NCI-H1436 (cell line): ENCODE data around the gene NUP37.
"Not testable (repeated sequence)": the region's sequence is repeated elsewhere in the genome, so short reads cannot be mapped to it uniquely, and the experiment has no call there.

Experiments
- DNase-seq: peaks from one replicate; lab custom pipeline; 2025; lab: John Stamatoyannopoulos, UW

The NUP37 gene

GRCh38 chr12:102119674-102120563 is at the start of gene NUP37, which contains the start of gene PARPBP:
Gene NUP37 (minus strand): TSS chr12:102120114. CDS start chr12:102118518, 1,596 bp downstream.
Gene PARPBP (plus strand): TSS chr12:102120183. CDS start chr12:102123889, 3,706 bp downstream.
- peak; percentile 83 for DNase-seq

- DNase-seq, result no peak
Observed at GRCh38 chr12:102167821-102168604, 48.1 kb upstream of the NUP37 start.

GRCh38 chr12:102163383-102163782 is 43.5 kb upstream of the NUP37 start:
- DNase-seq, result no peak

GRCh38 chr12:102155206-102155605 is 35.3 kb upstream of the NUP37 start:
- DNase-seq, result not testable (repeated sequence)

GRCh38 chr12:102147062-102147587 is 27.2 kb upstream of the NUP37 start:
- not testable (repeated sequence) for DNase-seq

- DNase-seq, result no peak
Observed at GRCh38 chr12:102144221-102144620, 24.3 kb upstream of the NUP37 start.

GRCh38 chr12:102142866-102143373 is 23.0 kb upstream of the NUP37 start:
- DNase-seq, result not testable (repeated sequence)

GRCh38 chr12:102137619-102138018 is 17.7 kb upstream of the NUP37 start:
- DNase-seq, result not testable (repeated sequence)

GRCh38 chr12:102131442-102131841 is 11.5 kb upstream of the NUP37 start:
- not testable (repeated sequence) for DNase-seq

- DNase-seq, result not testable (repeated sequence)
Observed at GRCh38 chr12:102130720-102131119, 10.8 kb upstream of the NUP37 start.

- DNase-seq, result not testable (repeated sequence)
Observed at GRCh38 chr12:102121328-102121727, 1.4 kb upstream of the NUP37 start.

GRCh38 chr12:102120886-102121285 is 972 bp upstream of the NUP37 start:
- DNase-seq, result no peak

GRCh38 chr12:102120564-102120873 is 605 bp upstream of the NUP37 start:
- DNase-seq, result no peak

GRCh38 chr12:102118874-102119273 is 1.0 kb downstream of the NUP37 start:
- no peak for DNase-seq

- DNase-seq, result no peak
Observed at GRCh38 chr12:102116392-102116791, 3.5 kb downstream of the NUP37 start.

GRCh38 chr12:102114212-102114611 is 5.7 kb downstream of the NUP37 start:
- DNase-seq, result no peak

GRCh38 chr12:102110782-102111181 is 9.1 kb downstream of the NUP37 start:
- DNase-seq, result no peak

GRCh38 chr12:102107970-102108369 is 11.9 kb downstream of the NUP37 start:
- DNase-seq, result no peak

- DNase-seq, result no peak
Observed at GRCh38 chr12:102106905-102107304, 13.0 kb downstream of the NUP37 start.

- DNase-seq, result no peak
Observed at GRCh38 chr12:102096855-102097254, 23.1 kb downstream of the NUP37 start.

GRCh38 chr12:102095677-102096263 is 24.1 kb downstream of the NUP37 start:
- DNase-seq, result peak; percentile 0

GRCh38 chr12:102093319-102093718 is 26.6 kb downstream of the NUP37 start:
- no peak for DNase-seq
